WTC11 (cell line): ENCODE data around the gene ACTN1.

Experiments used
- ETV6 ChIP-seq: sonication (generic); formaldehyde crosslinking; IDR thresholded peaks from 2 replicates; pipeline ENCODE4 v1.8.1; 2022; ENCODE audit warnings: mild to moderate bottlenecking, missing genetic modification reagents
- FOXJ3 ChIP-seq: sonication (generic); formaldehyde crosslinking; IDR thresholded peaks from 2 replicates; pipeline ENCODE4 v1.9.0; 2021; ENCODE audit warnings: missing genetic modification reagents, mild to moderate bottlenecking, borderline replicate concordance
- GRHL2 ChIP-seq: fragments of 250-450 bp; sonication (Bioruptor Pico); IDR thresholded peaks from 2 replicates; pipeline ENCODE4 v1.8.0; 2022; ENCODE audit warnings: mild to moderate bottlenecking, moderate library complexity; ENCODE audit not compliant: insufficient replicate concordance, severe bottlenecking
- IRF2 ChIP-seq: sonication (generic); formaldehyde crosslinking; IDR thresholded peaks from 2 replicates; pipeline ENCODE4 v1.8.0; 2022; ENCODE audit warnings: low read depth, missing genetic modification reagents, borderline replicate concordance
- KAT7 ChIP-seq: sonication (generic); formaldehyde crosslinking; IDR thresholded peaks from 2 replicates; pipeline ENCODE4 v1.8.1; 2023; ENCODE audit warnings: missing genetic modification reagents, mild to moderate bottlenecking, borderline replicate concordance
- TF ChIP-seq, protein P1 (sequence below): fragments of 200-600 bp; IDR thresholded peaks from 2 replicates; pipeline ENCODE4 v1.8.0; 2022; ENCODE audit warnings: antibody characterized with exemption
- TF ChIP-seq, protein P2 (sequence below): sonication (generic); formaldehyde crosslinking; IDR thresholded peaks from 2 replicates; pipeline ENCODE4 v1.8.0; 2022; ENCODE audit warnings: mild to moderate bottlenecking, missing genetic modification reagents
- TF ChIP-seq, protein P3 (sequence below): sonication (generic); formaldehyde crosslinking; IDR thresholded peaks from 2 replicates; pipeline ENCODE4 v1.8.1; 2023; ENCODE audit warnings: mild to moderate bottlenecking, missing genetic modification reagents
- TF ChIP-seq, protein P4 (sequence below): sonication (generic); formaldehyde crosslinking; IDR thresholded peaks from 2 replicates; pipeline ENCODE4 v1.8.1; 2023; ENCODE audit warnings: mild to moderate bottlenecking, missing genetic modification reagents, moderate library complexity
- TF ChIP-seq, protein P5 (sequence below): sonication (generic); formaldehyde crosslinking; IDR thresholded peaks from 2 replicates; pipeline ENCODE4 v1.8.1; 2022; ENCODE audit warnings: missing genetic modification reagents, borderline replicate concordance

DNA sequence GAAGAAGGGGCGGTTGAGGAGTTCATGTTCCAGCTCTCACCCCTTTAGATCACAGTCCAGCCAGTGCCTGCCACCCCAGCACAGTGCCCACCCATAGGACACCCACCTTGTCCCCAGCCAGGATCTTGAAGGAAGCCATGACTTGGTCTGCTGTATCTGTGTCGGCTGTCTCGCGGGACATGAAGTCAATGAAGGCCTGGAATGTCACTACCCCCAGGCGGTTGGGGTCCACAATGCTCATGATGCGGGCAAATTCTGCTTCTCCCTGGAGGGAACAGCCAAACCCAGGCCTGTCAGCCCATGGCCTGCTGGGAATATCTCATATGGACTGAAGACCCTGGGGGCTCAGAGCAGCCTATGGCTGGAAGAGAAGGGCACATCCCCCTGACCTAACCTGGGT is 102.1 kb downstream of the ACTN1 start:
- TF ChIP-seq, protein P1, sequence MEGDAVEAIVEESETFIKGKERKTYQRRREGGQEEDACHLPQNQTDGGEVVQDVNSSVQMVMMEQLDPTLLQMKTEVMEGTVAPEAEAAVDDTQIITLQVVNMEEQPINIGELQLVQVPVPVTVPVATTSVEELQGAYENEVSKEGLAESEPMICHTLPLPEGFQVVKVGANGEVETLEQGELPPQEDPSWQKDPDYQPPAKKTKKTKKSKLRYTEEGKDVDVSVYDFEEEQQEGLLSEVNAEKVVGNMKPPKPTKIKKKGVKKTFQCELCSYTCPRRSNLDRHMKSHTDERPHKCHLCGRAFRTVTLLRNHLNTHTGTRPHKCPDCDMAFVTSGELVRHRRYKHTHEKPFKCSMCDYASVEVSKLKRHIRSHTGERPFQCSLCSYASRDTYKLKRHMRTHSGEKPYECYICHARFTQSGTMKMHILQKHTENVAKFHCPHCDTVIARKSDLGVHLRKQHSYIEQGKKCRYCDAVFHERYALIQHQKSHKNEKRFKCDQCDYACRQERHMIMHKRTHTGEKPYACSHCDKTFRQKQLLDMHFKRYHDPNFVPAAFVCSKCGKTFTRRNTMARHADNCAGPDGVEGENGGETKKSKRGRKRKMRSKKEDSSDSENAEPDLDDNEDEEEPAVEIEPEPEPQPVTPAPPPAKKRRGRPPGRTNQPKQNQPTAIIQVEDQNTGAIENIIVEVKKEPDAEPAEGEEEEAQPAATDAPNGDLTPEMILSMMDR = no peak
- TF ChIP-seq GRHL2 (CRISPR knock-in tag) (no peak), ETV6 (no peak), IRF2 (no peak), KAT7 (no peak), FOXJ3 (no peak)
- TF ChIP-seq, protein P2, sequence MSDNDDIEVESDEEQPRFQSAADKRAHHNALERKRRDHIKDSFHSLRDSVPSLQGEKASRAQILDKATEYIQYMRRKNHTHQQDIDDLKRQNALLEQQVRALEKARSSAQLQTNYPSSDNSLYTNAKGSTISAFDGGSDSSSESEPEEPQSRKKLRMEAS (CRISPR knock-in tag) = no peak
- TF ChIP-seq, protein P3, sequence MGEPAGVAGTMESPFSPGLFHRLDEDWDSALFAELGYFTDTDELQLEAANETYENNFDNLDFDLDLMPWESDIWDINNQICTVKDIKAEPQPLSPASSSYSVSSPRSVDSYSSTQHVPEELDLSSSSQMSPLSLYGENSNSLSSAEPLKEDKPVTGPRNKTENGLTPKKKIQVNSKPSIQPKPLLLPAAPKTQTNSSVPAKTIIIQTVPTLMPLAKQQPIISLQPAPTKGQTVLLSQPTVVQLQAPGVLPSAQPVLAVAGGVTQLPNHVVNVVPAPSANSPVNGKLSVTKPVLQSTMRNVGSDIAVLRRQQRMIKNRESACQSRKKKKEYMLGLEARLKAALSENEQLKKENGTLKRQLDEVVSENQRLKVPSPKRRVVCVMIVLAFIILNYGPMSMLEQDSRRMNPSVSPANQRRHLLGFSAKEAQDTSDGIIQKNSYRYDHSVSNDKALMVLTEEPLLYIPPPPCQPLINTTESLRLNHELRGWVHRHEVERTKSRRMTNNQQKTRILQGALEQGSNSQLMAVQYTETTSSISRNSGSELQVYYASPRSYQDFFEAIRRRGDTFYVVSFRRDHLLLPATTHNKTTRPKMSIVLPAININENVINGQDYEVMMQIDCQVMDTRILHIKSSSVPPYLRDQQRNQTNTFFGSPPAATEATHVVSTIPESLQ = no peak
- TF ChIP-seq, protein P4, sequence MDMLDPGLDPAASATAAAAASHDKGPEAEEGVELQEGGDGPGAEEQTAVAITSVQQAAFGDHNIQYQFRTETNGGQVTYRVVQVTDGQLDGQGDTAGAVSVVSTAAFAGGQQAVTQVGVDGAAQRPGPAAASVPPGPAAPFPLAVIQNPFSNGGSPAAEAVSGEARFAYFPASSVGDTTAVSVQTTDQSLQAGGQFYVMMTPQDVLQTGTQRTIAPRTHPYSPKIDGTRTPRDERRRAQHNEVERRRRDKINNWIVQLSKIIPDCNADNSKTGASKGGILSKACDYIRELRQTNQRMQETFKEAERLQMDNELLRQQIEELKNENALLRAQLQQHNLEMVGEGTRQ (CRISPR knock-in tag) = no peak
- TF ChIP-seq, protein P5, sequence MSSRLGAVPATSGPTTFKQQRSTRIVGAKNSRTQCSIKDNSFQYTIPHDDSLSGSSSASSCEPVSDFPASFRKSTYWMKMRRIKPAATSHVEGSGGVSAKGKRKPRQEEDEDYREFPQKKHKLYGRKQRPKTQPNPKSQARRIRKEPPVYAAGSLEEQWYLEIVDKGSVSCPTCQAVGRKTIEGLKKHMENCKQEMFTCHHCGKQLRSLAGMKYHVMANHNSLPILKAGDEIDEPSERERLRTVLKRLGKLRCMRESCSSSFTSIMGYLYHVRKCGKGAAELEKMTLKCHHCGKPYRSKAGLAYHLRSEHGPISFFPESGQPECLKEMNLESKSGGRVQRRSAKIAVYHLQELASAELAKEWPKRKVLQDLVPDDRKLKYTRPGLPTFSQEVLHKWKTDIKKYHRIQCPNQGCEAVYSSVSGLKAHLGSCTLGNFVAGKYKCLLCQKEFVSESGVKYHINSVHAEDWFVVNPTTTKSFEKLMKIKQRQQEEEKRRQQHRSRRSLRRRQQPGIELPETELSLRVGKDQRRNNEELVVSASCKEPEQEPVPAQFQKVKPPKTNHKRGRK (CRISPR knock-in tag) = no peak
